Chondrocyte (in vitro differentiated cells): ENCODE data around the gene ALDH8A1. TPM values are rescaled to one million over a fixed set of nuclear protein-coding genes. Genes with fewer than 3 reads are reported as not detected.

ENCODE experiments used
- DNase-seq: peaks from one replicate; pipeline ENCODE4 v3.0.0; 2021; ENCODE audit warnings: mixed read lengths, low spot score
- H3K27ac Mint-ChIP-seq: one replicate; pipeline ENCODE4 v1.8.0; 2021; ENCODE audit warnings: mild to moderate bottlenecking, moderate library complexity, mixed read lengths; ENCODE audit not compliant: unreplicated experiment
- H3K27me3 Mint-ChIP-seq: 2 replicates; pipeline ENCODE4 v1.8.0; 2021; ENCODE audit warnings: low read depth, mixed read lengths
- H3K36me3 Mint-ChIP-seq: 2 replicates; pipeline ENCODE4 v1.8.0; 2021; ENCODE audit warnings: low read depth, mixed read lengths
- H3K4me1 Mint-ChIP-seq: 2 replicates; pipeline ENCODE4 v1.8.0; 2021; ENCODE audit warnings: low read depth, mild to moderate bottlenecking, mixed read lengths
- H3K4me3 Mint-ChIP-seq: one replicate; pipeline ENCODE4 v1.8.0; 2021; ENCODE audit warnings: mild to moderate bottlenecking, moderate library complexity, mixed read lengths; ENCODE audit not compliant: unreplicated experiment
- H3K9me3 Mint-ChIP-seq: 2 replicates; pipeline ENCODE4 v1.8.0; 2021; ENCODE audit warnings: low read depth, mixed read lengths
- CTCF ChIP-seq: fragments of 200-600 bp; sonication (generic); IDR thresholded peaks from 2 replicates; pipeline ENCODE4 v1.5.0; 2021; ENCODE audit warnings: antibody characterized with exemption, mild to moderate bottlenecking, moderate library complexity
- total RNA-seq: library from RNA; stranded (reverse); gene quantifications from 3 replicates; pipeline ENCODE4 v1.2.1, GENCODE V29; 2021

The ALDH8A1 gene
- total RNA-seq, 1 donor from 2014 or later: 0.40 TPM

GRCh38 chr6:134962421-134962820, 12.5 kb upstream of the ALDH8A1 start:
- peaks cover 33% of the 10 kb centered on the region for H3K36me3 Mint-ChIP-seq
- no peaks in the 10 kb centered on the region for H3K27me3 Mint-ChIP-seq
- H3K9me3 Mint-ChIP-seq: peaks cover 11% of the 10 kb centered on the region

GRCh38 chr6:134961366-134961765, 11.5 kb upstream of the ALDH8A1 start:
- Mint-ChIP-seq H3K36me3 (peaks cover 33% of the 10 kb centered on the region), H3K27ac (no peak overlapping the region), H3K9me3 (peaks cover 11% of the 10 kb centered on the region), H3K27me3 (no peaks in the 10 kb centered on the region), H3K4me1 (no peaks in the 10 kb centered on the region), H3K4me3 (no peak overlapping the region)
- DNase-seq: no peak
- no peak for TF ChIP-seq CTCF

More at GRCh38 chr6:134962421-134962820, 12.5 kb upstream of the ALDH8A1 start:
- Mint-ChIP-seq H3K4me3 (no peak overlapping the region), H3K27ac (no peak overlapping the region), H3K4me1 (no peaks in the 10 kb centered on the region)
- no peak for DNase-seq
- no peak for TF ChIP-seq CTCF

DNA sequence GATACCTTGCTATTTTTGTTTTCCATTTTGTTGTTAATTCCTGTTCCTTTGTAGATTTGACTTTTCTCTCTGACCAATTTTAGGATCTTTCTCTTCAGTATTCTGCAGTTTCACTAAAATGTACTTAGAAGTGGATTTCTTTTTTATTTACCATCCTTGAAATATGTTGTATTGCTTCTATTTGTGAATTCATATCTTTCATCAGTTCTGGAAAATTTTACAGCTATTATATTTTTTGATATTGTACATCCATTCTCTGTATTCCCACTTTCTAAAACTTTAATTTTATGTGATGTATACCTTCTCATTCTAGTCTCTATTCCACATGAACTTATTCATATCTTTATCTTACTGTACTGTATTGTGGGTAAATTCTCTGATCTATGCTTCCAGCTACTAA, 9.7 kb upstream of the ALDH8A1 start:
- no peak overlapping the region for H3K4me3 Mint-ChIP-seq
- no peak overlapping the region for H3K27ac Mint-ChIP-seq

GRCh38 chr6:134956676-134957075, 6.8 kb upstream of the ALDH8A1 start:
- no peak overlapping the region for H3K27ac Mint-ChIP-seq
- TF ChIP-seq CTCF: no peak
- H3K4me3 Mint-ChIP-seq: no peak overlapping the region
- H3K4me1 Mint-ChIP-seq: no peaks in the 10 kb centered on the region
- peaks cover 14% of the 10 kb centered on the region for H3K36me3 Mint-ChIP-seq
- H3K27me3 Mint-ChIP-seq: no peaks in the 10 kb centered on the region
- peaks cover 11% of the 10 kb centered on the region for H3K9me3 Mint-ChIP-seq
- DNase-seq: no peak

More for the DNA sequence above, 9.7 kb upstream of the ALDH8A1 start:
- Mint-ChIP-seq H3K9me3 (peaks cover 11% of the 10 kb centered on the region), H3K36me3 (peaks cover 30% of the 10 kb centered on the region), H3K4me1 (no peaks in the 10 kb centered on the region), H3K27me3 (no peaks in the 10 kb centered on the region)
- no peak for TF ChIP-seq CTCF
- DNase-seq: no peak

DNA sequence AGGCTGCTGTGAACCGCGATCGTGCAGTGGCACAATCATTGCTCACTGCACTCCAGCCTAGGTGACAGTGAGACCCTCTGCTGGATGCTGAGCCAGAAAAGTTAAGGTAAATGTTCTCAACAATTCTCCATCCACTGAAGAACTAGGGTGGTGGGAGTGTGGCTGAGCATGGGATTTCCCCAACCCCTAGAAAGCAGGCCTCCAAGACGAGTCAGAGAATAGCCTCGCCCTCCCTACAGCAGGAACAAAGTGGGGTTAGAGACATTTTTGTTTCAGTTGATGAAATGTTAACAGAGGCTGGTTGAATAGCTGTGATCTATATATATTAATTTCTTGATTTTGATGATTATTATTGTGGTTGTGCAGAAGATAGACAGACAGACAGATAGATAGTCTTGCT, 6.1 kb upstream of the ALDH8A1 start:
- no peaks in the 10 kb centered on the region for H3K4me1 Mint-ChIP-seq
- no peak overlapping the region for H3K4me3 Mint-ChIP-seq
- peaks cover 11% of the 10 kb centered on the region for H3K9me3 Mint-ChIP-seq
- peaks cover 7% of the 10 kb centered on the region for H3K36me3 Mint-ChIP-seq
- H3K27ac Mint-ChIP-seq: no peak overlapping the region
- TF ChIP-seq CTCF: no peak
- no peak for DNase-seq
- no peaks in the 10 kb centered on the region for H3K27me3 Mint-ChIP-seq
